H1 (cell line): ENCODE data around the gene R3HDM2. TPM values are rescaled to one million over a fixed set of nuclear protein-coding genes. Genes with fewer than 3 reads are reported as not detected.

Experiments used
- ASH2L ChIP-seq: fragments of 200-600, 300-600 bp; sonication (generic); IDR thresholded peaks from one replicate; pipeline ENCODE4 v1.7.1; 2017; ENCODE audit warnings: low read length
- CHD1 ChIP-seq: IDR thresholded peaks from 2 replicates; pipeline ENCODE4 v1.6.1; 2012; ENCODE audit warnings: low read depth, low read length, improper control_type of control experiment
- JUN ChIP-seq: IDR thresholded peaks from 2 replicates; pipeline ENCODE4 v1.6.1; 2011; ENCODE audit warnings: low read depth, mild to moderate bottlenecking, improper control_type of control experiment, low read length
- JUND ChIP-seq: IDR thresholded peaks from 2 replicates; pipeline ENCODE4 v1.6.1; 2011; ENCODE audit warnings: mild to moderate bottlenecking, improper control_type of control experiment, low read length
- KDM4A ChIP-seq: IDR thresholded peaks from one replicate; pipeline ENCODE4 v1.7.1; 2012; ENCODE audit warnings: low read depth, mild to moderate bottlenecking, moderate library complexity, low read length, inconsistent platforms; ENCODE audit not compliant: severe bottlenecking
- KDM5A ChIP-seq: fragments of 200-600 bp; IDR thresholded peaks from 2 replicates; pipeline ENCODE4 v1.7.1; 2012; ENCODE audit warnings: mild to moderate bottlenecking, low read length, inconsistent platforms, mixed read lengths
- MAFK ChIP-seq: IDR thresholded peaks from 2 replicates; pipeline ENCODE4 v1.6.1; 2012; ENCODE audit warnings: low read depth, mild to moderate bottlenecking, improper control_type of control experiment, low read length
- TEAD4 ChIP-seq: IDR thresholded peaks from 2 replicates; pipeline ENCODE4 v1.6.1; 2012; ENCODE audit warnings: low read depth, low read length, inconsistent platforms, mixed read lengths
- ZNF274 ChIP-seq: IDR thresholded peaks from 2 replicates; pipeline ENCODE4 v1.7.0; 2012; ENCODE audit warnings: low read length, borderline replicate concordance; ENCODE audit errors: extremely low read depth
- polyA plus RNA-seq, 7 experiments: library from polyadenylated mRNA; depleted of rRNA in 3 of 7; stranded (reverse) in 5 of 7; unstranded in 2 of 7; fragments of >200 nt in 5 of 7; fragments of 200-250 nt in 2 of 7; gene quantifications; 1 replicate in 5 of 7; 2 replicates in 1 of 7; 4 replicates in 1 of 7; pipeline versions ENCODE4 v1.2.1 to v1.2.3, GENCODE V29; 2011 to 2013; ENCODE audit warnings: missing spikeins in 2 of 7, mixed read lengths in 2 of 7
- total RNA-seq: library from RNA; stranded (reverse); fragmentation: NEBNext Ultra II Directional; extraction: Animal tissue kit (Norgen Biotek cat#: 25700); gene quantifications from 2 replicates; pipeline ENCODE4 v1.2.1, GENCODE V29; 2021

R3HDM2 gene
- total and polyA plus RNA-seq, 2 of the 8 experiments (the other 6 are each of a cell fraction or from before 2014, with no cell fraction given) = 25.6 to 27.0 TPM

DNA sequence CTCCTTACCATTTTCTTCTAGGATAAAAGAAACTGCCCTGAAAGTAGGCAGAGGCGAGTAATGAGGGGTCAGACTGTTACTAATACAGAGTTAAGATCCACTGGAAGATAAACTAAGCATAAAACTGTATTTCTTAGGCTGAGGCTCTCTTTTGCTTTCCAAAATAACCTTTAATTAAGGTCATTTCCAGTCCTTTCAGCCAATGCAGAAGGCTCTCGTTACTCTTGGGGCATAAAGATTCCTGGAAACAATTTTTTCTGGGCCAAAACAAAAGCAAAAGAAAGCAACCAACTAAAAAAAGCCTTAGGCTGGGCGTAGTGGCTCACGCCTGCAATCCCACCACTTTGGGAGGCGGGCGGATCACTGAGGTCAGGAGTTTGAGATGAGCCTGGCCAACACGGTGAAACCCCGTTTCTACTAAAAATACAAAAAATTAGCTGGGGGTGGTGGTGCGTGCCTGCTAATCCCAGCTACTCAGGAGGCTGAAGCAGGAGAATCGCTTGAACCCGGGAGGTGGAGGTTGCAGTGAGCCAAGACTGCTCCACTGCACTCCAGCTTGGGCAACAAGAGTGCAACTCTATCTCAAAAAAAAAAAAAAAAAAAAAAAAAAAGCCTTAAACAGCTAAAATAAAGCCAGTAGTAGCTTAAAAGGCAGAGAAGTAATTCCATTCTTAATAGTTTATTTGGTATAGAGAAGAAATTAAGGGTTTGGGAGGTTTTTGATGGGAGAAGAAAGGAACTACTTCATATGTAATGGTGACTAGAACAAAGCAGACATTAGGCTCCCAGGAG lies 111.0 kb downstream of the R3HDM2 start (continued):
- TF ChIP-seq ASH2L = no peak
- no peak for TF ChIP-seq JUND
- no peak for TF ChIP-seq JUN
- no peak for TF ChIP-seq CHD1
- no peak for TF ChIP-seq KDM4A
- no peak for TF ChIP-seq ZNF274
- no peak for TF ChIP-seq KDM5A
- no peak for TF ChIP-seq MAFK
- TF ChIP-seq TEAD4 = no peak
